Spleen (tissue), 11 donors: ENCODE measurements around the gene ZNF764. TPM values are rescaled to one million over a fixed set of nuclear protein-coding genes. Genes with fewer than 3 reads are reported as not detected.
"Not testable (repeated sequence)": the region's sequence is repeated elsewhere in the genome, so short reads cannot be mapped to it uniquely, and the experiment has no call there.

Experiments
- DNase-seq: peaks from one replicate; pipeline ENCODE4 v3.0.0-alpha.2; 2020
- H3K27ac ChIP-seq, 8 donors: fragments of 200-600 bp; sonication (generic) in 7 of 8; 1 replicate in 4 of 8; 2 replicates in 4 of 8; pipeline versions ENCODE4 v1.5.0 to v1.8.0; 2016 to 2021; ENCODE audit warnings: inconsistent platforms in 4 of 8, mild to moderate bottlenecking in 4 of 8, moderate library complexity in 1 of 8
- H3K27me3 ChIP-seq, 7 donors: fragments of 200-600 bp; sonication (generic) in 6 of 7; replicated peaks in 1 of 7; 1 replicate in 4 of 7; 2 replicates in 3 of 7; pipeline versions ENCODE4 v1.5.0 to v1.8.0; 2016 to 2021; ENCODE audit warnings: inconsistent platforms in 3 of 7, mild to moderate bottlenecking in 1 of 7
- H3K36me3 ChIP-seq, 6 donors: fragments of 200-600 bp; sonication (generic) in 5 of 6; 1 replicate in 4 of 6; 2 replicates in 2 of 6; pipeline versions ENCODE4 v1.5.0 to v1.8.0; 2016 to 2021; ENCODE audit warnings: inconsistent platforms in 2 of 6
- H3K4me1 ChIP-seq, 6 donors: fragments of 200-600 bp; sonication (generic) in 5 of 6; 1 replicate in 3 of 6; 2 replicates in 3 of 6; pipeline versions ENCODE4 v1.5.0 to v1.8.0; 2016 to 2021; ENCODE audit warnings: inconsistent platforms in 3 of 6
- H3K4me3 ChIP-seq, 8 donors: fragments of 200-600 bp; sonication (generic) in 7 of 8; 1 replicate in 4 of 8; 2 replicates in 4 of 8; pipeline versions ENCODE4 v1.5.0 to v1.8.0; 2016 to 2021; ENCODE audit warnings: inconsistent platforms in 4 of 8, mild to moderate bottlenecking in 4 of 8, moderate library complexity in 2 of 8
- H3K9me3 ChIP-seq, 8 donors: fragments of 200-600 bp; sonication (generic) in 7 of 8; 1 replicate in 4 of 8; 2 replicates in 4 of 8; pipeline versions ENCODE4 v1.5.0 to v1.8.0; 2016 to 2021; ENCODE audit warnings: inconsistent platforms in 4 of 8
- CTCF ChIP-seq, 11 experiments: fragments of 200-600 bp in 7 of 11; fragments of 450-650 bp in 4 of 11; sonication (generic) in 4 of 11; IDR thresholded peaks in 8 of 11; conservative IDR thresholded peaks in 3 of 11; 1 replicate in 7 of 11; 2 replicates in 4 of 11; pipeline versions ENCODE4 v1.4.0 to v1.8.0; 2016 to 2021; ENCODE audit warnings: antibody characterized with exemption in 11 of 11, inconsistent platforms in 4 of 11, mild to moderate bottlenecking in 1 of 11
- POLR2A ChIP-seq, 3 donors: fragments of 450-650 bp; IDR thresholded peaks; one replicate each; pipeline ENCODE4 v1.5.1; 2017; ENCODE audit warnings: antibody characterized with exemption in 3 of 3, mild to moderate bottlenecking in 1 of 3
- POLR2AphosphoS5 ChIP-seq, 3 donors: sonication (generic); formaldehyde crosslinking; IDR thresholded peaks; one replicate each; pipeline ENCODE4 v1.5.1; 2017; ENCODE audit warnings: antibody characterized with exemption in 3 of 3
- WGBS, 5 donors: extraction: QIAGEN DNeasy Blood & Tissue Kit in 3 of 5; methylation state at CpG; one replicate each; pipeline versions ENCODE4 v1.1.5 to v1.1.7; 2013 to 2018; 5-methylcytosine and 5-hydroxymethylcytosine counted together
- intact Hi-C: fragments of 100-400 bp; cut with DNase I; formaldehyde crosslinking; loops from one replicate; pipeline ENCODE4 v1.15.0; 2023; ENCODE audit warnings: low total_unique reads
- polyA plus RNA-seq, 3 donors: library from polyadenylated mRNA; stranded (reverse); fragments of 200-250 nt; gene quantifications; one replicate each; pipeline ENCODE4 v1.2.1, GENCODE V29; 2013
- total RNA-seq, 7 donors: library from RNA; depleted of rRNA in 3 of 7; stranded (reverse); fragments of >200 nt in 3 of 7; fragmentation: NEBNext Ultra II Directional in 4 of 7; extraction: Animal tissue kit (Norgen Biotek cat#: 25700) in 4 of 7; gene quantifications; one replicate each; pipeline versions ENCODE4 v1.1.0 to v1.2.1, GENCODE V29; 2016 to 2021
- donor health status: healthy with polysubstance abuse.
- donor health status: DM: no; HTN: no; CAD: no; lungs with moderate emphysema.
- donor health status: DM: no; HTN: no; CAD: no.
- donor health status: Bipolar disorder and iron deficiency.
- donor health status: healthy.
- donor health status: DM: no; HTN: no; CAD: no.
- donor health status: DM: yes; HTN: yes; CAD: no.

The ZNF764 gene
- total and polyA plus RNA-seq, 10 donors, result 3.4 to 18.6 (median 13.2) TPM

GRCh38 chr16:30543067-30543466, 15.1 kb downstream of the ZNF764 start:
- Histone ChIP-seq H3K4me1 (peaks cover 0 to 5% (median 0%) of the 10 kb centered on the region in 6 donors), H3K27me3 (no peaks in the 10 kb centered on the region), H3K27ac (no peak overlapping the region), H3K4me3 (no peak overlapping the region), H3K9me3 (no peaks in the 10 kb centered on the region), H3K36me3 (no peaks in the 10 kb centered on the region)
- DNase-seq, result no peak
- TF ChIP-seq POLR2A (IDR thresholded peaks at IDR 0.05), result no peak
- TF ChIP-seq CTCF (IDR thresholded peaks at IDR 0.05 in 8 of 11, conservative IDR thresholded peaks at IDR 0.05 in 3 of 11), result no peak
- no peak for TF ChIP-seq POLR2AphosphoS5 (IDR thresholded peaks at IDR 0.05)
- WGBS, 5 donors, result 75 to 88% (median 81%) methylated on average over 5 of the region's 5 CpGs
- intact Hi-C loops, result no loop called here

DNA sequence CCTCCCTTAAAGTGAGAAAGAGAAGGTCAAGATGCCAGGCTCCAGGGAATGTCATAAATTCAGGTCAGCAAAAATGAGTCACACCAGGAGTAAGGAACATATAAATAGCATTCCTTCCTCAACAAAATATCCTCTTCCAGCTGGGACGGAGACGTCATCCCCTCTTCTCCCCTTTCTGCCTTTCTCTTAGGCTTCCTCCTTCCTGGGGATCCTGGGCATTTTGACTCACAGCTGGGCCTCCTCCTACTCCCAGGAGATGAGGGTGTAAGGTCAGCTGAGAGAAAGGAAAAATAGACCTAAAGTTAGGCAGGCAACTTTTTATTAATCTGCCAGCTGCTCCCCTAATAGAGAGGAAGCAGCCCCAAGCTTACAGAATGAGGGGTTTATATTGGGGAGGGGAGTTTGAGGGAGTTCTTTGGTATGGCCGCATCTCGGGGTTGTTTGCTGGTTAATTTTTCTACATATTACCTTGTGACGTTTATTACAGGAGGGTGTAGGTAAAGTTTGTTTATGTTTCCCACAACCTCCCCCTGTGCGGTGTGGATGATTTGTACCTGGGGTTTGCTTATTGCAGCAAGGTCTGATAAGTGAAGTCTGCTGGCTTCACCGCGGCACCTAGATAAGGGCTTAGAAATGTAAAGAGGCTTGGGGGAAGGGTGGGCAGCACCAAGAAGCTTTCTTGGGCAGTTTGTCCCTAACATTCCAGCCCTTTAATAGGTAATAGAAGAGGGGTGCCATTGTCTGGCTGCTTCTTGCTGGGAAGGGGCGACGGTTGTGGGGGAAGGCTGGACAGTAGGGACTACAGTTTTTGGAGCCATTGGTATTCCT, 16.5 kb downstream of the ZNF764 start:
- Histone ChIP-seq H3K27ac (no peak overlapping the region), H3K27me3 (no peaks in the 10 kb centered on the region), H3K36me3 (no peaks in the 10 kb centered on the region), H3K9me3 (no peaks in the 10 kb centered on the region), H3K4me1 (peaks cover 0 to 11% (median under 1%) of the 10 kb centered on the region in 6 donors), H3K4me3 (no peak overlapping the region)
- TF ChIP-seq CTCF (IDR thresholded peaks at IDR 0.05 in 8 of 11, conservative IDR thresholded peaks at IDR 0.05 in 3 of 11) (no peak), POLR2A (IDR thresholded peaks at IDR 0.05) (no peak), POLR2AphosphoS5 (IDR thresholded peaks at IDR 0.05) (no peak)
- intact Hi-C loops, result no loop called here
- no peak for DNase-seq
- 76 to 87% (median 84%) methylated on average over 10 of the region's 10 CpGs for WGBS, 5 donors

- H3K4me3 ChIP-seq, H3K36me3 ChIP-seq, H3K27me3 ChIP-seq, DNase-seq, H3K27ac ChIP-seq, H3K9me3 ChIP-seq, intact Hi-C loops: not testable (repeated sequence)
- 76 to 91% (median 85%) methylated on average over 9 of the region's 9 CpGs for WGBS, 5 donors
- H3K4me1 ChIP-seq, result peaks cover 0 to 16% (median 8%) of the 10 kb centered on the region in 6 donors
Observed at GRCh38 chr16:30540916-30541464, 17.2 kb downstream of the ZNF764 start.

DNA sequence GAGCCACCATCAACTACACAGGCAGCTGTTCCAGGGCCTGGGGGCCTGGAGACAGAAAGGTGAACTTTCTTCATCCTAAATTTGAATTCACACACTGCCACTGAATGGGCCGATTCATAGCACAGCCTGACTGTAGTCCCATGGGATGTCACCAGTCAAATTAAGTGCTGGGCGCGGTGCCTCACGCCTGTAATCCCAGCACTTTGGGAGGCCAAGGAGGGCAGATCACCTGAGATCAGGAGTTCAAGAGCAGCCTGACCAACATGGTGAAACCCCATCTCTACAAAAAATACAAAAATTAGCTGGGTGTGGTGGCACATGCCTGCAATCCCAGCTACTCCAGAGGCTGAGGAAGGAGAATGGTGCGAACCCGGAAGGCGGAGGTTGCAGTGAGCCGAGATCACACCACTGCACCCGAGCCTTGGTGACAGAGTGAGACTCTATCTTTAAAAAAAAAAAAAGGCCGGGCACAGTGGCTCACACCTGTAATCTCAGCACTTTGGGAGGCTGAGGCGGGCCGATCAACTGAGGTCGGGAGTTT, 18.1 kb downstream of the ZNF764 start:
- intact Hi-C loops, H3K27me3 ChIP-seq: not testable (repeated sequence)
- WGBS, 5 donors, result 85 to 96% (median 90%) methylated on average over 10 to 13 of the region's 13 CpGs

More for the DNA sequence above, 18.1 kb downstream of the ZNF764 start:
- not testable (repeated sequence) for H3K36me3 ChIP-seq, DNase-seq, H3K4me3 ChIP-seq, H3K9me3 ChIP-seq, H3K27ac ChIP-seq
- H3K4me1 ChIP-seq, result peaks cover 0 to 21% (median 16%) of the 10 kb centered on the region in 6 donors
